GM19240 (cell line): Measurements from ENCODE around the gene SERPINA3.
"Not testable (repeated sequence)": the region's sequence is repeated elsewhere in the genome, so short reads cannot be mapped to it uniquely, and the experiment has no call there.

ENCODE experiments used
- DNase-seq: peaks from one replicate; pipeline ENCODE4 v3.0.0; 2011; ENCODE audit warnings: low spot score; ENCODE audit not compliant: insufficient read length

The SERPINA3 gene

DNA sequence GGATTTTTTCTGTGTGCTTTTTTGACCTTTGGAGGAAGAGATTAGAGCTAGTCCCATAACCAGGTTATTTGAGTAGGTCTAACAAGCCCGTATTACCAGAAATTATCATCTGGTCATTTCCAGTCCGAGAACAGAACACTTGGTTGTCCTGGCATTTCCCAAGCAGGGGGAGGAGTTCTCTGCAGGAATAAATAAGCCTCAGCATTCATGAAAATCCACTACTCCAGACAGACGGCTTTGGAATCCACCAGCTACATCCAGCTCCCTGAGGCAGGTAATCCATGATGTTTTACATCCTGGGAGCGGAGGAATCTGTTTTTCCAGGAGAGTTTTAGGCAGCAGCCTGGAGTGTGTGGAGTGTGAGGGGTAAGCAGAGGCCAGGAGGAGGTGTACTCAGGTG lies at the start of gene SERPINA3:
SERPINA3 (plus strand) TSS at position 218 of the 400 bp plus-strand sequence. CDS start 2,051 bp downstream, outside the sequence.
- no peak for DNase-seq

DNA sequence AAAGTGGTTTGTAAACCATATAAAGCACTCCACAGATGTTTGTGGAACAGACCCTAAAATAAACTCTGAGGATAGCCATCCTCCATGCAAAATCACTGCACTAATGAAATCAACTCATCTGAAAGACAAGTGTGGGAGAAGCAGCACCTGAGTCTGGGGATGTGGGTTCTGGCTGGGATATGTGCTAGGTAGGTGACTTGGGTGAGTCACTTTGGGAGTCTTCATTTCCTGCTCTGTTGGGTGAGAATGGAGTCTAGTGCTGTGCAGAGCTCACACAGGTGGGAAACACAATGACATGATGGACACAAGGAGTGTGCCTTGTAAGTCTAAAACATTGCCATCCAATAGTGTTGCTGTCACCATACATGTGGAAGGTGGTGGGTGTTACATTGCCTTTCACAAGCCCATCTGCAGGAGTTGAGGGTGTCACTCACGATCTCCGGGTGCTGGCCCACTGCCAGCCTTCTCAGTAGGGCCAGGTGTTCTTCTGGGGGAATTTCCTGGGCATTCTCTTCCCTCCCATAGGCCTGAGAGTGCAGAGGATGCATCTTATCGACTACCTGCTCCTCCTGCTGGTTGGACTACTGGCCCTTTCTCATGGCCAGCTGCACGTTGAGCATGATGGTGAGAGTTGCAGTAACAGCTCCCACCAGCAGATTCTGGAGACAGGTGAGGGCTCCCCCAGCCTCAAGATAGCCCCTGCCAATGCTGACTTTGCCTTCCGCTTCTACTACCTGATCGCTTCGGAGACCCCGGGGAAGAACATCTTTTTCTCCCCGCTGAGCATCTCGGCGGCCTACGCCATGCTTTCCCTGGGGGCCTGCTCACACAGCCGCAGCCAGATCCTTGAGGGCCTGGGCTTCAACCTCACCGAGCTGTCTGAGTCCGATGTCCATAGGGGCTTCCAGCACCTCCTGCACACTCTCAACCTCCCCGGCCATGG lies 49.0 kb upstream of the SERPINA3 start:
- no peak for DNase-seq

DNA sequence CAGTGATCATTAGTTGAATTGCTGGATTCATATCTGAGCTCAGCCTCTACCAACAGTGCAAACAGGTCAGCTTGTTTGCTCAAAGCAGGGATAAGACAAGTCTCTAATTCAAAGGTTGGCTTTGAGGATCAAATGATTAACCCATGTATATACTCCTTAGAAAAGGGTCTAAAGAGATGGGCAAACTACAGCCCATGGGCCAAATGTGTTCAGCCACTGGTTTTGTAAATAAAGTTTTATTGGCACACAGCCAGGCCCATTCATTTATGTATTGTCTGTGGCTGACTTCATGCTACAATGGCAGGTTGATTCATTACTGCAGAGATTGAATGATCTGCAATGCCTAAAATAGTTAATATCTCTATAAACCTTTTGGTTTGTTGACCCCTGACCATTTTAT lies 47.8 kb upstream of the SERPINA3 start:
- no peak for DNase-seq

DNA sequence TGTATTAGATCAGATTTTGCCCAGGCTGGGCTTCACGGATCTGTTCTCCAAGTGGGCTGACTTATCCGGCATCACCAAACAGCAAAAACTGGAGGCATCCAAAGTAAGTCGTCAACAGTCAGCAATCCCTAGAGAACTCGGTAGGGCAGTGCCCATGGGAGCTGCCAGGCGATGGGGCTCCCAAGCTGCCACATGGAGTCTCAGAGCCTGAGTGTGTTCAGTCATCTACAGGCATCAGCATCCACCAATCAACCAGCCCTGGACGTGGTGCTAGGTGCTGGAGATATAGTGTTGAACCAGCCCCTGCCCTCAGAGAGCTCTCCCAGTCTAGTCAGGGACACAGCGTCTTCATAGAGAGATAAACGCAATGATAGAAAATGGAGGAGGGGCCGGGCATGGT lies 44.0 kb upstream of the SERPINA3 start:
- no peak for DNase-seq

DNA sequence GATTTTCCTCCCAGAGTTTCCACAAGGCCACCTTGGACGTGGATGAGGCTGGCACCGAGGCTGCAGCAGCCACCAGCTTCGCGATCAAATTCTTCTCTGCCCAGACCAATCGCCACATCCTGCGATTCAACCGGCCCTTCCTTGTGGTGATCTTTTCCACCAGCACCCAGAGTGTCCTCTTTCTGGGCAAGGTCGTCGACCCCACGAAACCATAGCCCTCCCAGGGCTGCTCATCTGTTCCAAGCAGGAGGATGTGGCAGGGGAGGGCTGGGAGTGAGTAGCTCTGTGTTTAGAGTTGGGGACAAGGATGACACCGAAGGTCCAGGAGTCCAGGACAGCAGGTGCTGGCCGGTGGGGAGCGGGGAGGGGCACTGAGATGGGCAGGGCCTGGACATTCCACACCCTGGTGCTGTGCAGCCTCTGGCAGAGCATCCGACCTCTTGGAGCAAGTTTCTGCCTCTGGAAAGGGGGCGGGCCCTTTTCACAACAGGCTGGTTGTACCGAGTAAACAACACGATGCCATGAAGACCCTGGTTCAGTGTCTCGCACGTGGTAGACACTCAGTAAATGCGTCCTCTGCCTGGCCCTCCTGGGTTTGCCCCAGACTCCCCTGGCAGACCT lies 42.7 kb upstream of the SERPINA3 start:
- no peak for DNase-seq

DNA sequence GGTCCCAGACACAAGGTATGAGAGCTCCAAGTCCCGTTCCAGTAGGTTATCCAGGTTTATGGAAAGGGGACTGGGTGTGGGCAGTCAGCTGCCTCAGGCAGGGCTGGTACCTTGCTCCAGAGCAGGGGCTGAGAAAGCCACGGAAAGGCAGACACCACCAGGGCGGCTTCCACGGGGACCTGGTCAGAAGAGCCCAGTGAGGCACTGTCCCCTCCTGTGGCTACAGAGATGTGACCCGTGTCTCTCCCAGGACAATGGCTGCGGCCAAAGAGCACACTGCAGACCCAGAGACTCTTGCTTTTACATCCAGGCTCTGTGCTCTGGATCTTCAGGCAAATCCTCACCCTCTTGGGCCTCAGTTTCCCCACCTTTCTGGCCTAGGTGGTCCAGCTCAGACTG lies 42.2 kb upstream of the SERPINA3 start:
- DNase-seq: no peak

DNA sequence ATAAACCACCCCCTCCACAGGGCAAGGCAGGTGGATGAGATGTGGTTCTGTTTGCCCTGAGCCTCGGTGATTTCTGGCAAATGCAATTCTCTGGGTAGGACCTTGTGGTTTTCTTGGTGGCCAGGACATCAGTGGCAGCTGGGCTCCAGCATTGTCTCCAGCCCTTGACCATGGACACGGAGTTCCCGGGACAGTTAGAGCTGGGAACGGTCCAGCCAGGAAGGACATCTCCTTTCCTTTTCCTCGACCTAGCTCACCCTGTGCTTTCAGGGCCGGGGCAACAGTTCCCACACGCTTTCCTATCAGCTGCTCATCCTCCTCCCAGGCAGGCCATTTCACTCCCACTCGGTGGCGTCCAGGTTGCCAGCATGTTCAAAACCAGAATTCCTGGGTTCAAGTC lies 41.8 kb upstream of the SERPINA3 start:
- DNase-seq: no peak

DNA sequence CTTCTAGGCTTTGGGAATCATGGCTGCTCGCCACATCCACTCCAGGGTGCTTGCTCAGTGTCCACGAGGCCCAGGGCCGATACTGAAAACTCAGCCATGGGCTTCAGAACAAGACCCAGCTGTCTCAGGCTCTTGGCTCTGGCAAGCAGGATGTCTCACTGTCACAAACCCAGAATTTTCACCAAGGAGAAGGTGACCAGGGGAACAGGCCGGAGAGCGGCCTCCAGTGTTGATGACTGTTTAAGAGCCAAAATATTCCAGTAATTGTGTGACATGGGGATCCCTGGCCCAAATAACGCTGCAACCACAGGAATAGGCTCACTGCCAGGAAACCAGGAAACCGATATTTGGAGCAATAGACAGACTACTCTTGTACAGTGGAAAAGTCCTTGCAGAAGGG lies 40.8 kb upstream of the SERPINA3 start:
- no peak for DNase-seq

DNA sequence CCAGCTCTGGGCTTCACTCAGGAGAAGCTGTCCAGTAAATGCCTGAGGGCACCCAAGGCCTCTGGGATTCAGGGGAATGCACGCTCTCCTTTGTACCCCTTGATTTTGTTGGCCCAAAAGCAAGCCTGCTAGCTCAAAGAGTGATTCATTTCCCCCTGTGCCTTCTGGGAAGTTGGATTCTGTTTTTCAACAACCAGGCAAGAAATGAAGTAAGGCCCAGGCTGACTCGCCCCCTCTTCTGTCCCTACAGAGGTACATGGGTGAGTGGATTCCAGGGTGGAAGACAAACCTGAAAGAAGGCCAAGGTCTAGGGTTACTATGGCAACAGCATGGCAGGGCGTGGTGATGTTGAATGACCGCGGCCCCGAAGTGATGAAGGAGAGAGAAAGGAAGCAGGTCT lies 40.2 kb upstream of the SERPINA3 start:
- no peak for DNase-seq

DNA sequence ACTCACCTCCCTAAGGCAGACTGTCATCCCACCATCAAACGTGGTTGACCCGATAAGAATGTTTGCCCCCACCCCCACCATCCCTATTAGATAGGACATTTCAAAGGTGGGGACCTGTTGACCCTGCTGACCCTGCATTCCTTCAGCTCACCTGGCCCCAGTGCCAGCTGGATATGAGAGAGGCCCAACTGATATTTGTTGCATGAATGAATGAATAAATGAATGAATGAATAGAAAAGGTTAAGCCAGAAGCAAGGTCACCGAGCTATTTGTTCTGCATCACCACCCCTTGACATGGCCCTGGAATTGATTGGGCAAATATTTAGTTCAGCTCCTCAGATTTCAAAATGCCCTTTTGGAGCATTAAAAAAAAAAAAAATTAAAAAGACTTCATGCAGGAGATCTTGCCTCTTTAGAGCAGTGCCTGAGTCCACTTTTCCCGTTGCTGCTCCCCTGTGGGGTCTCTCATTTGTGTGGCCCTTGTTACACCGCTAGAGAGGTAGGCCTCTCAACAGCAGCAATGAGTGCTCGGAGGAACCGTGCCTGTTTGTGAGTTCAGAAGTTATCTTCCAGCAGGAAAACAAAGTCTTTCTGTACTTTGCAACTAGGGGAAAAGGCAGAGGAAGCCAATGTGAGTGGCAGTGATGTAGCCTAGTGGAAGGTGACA lies 39.4 kb upstream of the SERPINA3 start:
- DNase-seq: no peak

DNA sequence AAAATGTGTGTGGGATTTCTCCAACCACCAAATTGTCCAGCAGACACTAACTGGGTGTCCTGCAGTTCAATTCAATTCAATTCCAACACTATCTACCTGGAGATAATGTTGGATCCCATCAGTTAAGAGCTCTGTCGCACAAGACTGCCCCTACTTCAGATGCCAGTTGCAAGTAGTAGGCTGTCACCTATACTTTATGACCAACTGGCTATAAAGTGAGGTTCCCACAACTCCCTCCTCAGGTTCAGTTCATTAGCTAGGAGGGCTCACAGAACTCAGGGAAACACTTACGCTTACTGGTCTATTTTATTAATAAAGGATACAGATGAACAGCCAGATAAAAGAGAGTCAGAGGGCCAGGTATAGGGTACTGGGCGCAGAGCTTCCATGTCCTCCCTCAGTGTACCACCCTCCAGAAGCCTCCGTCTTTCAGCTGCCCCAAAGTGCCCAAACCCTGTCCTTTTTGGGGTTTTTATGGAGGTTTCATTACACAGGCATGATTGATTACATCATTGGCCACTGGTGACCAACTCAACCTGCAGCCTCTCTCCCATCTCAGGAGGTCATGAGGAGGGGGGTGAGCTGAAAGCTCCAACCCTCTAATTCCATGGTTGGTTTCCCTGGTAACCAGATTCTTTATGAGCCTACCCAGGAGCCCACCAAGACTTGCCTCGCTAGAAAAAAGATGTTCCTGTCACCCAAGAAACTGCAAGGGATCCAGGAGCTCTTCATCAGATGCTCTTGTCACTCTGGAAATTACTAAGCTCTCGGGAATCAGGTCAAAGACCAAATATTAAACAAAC lies 38.5 kb upstream of the SERPINA3 start:
- no peak for DNase-seq

DNA sequence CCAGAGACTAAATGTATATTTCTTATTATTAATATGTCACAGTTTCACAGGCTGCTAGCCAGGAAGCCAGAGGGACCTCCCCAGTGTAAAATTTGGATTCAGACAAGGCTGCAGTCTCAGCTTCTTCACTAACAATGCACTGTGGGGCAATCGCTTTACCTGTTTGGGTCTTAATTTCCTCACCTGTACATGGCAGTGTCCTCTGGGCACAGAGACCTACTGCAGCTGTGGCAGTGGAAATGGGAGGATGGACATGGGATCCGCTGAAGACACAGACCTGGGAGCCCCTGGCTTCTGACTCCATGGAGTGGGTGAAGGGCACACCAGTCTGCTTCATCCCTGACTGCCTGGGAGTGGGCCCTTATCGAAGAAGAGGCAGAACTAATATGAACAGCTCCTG lies 37.9 kb upstream of the SERPINA3 start:
- no peak for DNase-seq

DNA sequence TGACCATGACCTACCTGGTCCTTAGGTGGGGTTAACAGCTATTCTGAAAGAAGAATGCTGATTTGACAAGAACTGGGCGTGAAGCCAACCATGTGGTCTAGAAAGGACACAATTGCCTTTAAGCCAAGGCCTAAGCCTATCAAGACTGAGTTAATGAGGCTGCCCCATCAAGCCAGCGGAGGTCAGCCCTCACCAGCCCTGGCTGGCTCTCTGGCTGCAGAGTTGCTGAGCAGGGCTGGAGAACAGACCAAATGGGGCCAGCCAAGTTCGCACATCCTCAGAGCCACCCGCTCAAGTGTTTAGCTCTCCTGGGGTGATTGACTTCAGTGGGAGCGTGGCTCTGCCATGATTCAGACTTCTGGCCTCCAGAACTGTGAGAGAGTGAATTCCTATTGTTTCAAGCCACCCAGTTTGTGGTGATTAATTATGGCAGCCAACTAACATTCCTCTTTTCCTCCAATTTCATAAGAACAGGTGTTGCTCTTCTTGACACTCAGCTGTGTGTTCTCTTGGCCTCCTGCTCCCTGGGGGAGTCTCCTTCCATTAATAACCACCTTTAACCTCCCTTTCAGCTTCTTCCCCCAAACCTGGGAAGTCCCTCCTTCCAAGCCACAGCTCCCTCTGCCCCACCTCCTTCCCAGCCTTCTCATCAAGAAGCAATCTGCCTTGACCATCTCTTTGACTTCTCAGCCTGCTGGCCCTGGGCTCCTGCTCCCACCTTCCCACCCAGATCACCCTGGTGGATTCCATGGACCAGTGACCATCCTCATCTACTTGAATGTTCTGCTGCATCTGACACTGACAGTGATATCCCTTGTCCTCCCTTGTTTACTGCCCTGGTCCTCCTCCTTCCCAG lies 36.2 kb upstream of the SERPINA3 start:
- no peak for DNase-seq

DNA sequence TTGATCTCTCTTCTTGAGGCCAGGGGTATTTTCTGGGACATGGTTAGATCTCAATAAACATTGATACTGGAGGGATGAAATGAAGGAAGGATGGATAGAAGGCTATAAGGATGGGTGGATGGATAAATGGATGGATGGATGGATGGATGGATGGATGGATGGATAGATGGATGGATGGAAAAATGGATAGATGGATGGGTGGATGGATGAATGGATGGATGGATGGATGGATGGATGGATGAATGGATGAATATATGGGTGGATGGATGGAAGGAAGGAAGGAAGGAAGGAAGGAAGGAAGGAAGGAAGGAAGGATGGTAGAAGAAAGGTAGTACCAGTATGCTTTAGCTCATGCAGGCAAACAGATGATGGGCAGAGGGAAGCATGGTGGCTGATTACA lies 34.7 kb upstream of the SERPINA3 start:
- DNase-seq: not testable (repeated sequence)

DNA sequence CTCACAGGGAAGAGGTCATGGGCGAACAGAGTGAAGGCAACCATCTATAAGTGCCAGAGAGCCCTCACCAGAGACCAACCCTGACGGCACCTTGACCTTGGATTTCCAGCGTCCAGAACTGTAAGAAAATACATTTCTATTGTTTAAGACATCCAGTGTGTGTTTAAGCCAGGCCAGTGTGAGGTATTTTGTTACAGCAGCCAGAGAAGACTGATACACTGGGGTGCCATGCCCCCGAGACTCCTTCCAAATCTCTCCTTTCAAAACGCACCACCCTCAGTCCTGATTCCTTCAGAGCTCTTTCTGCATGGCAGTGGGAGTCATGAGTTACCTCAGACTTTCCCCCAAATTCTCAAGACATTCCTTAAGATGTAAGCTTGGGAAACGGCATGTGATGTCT lies 33.5 kb upstream of the SERPINA3 start:
- DNase-seq: no peak

DNA sequence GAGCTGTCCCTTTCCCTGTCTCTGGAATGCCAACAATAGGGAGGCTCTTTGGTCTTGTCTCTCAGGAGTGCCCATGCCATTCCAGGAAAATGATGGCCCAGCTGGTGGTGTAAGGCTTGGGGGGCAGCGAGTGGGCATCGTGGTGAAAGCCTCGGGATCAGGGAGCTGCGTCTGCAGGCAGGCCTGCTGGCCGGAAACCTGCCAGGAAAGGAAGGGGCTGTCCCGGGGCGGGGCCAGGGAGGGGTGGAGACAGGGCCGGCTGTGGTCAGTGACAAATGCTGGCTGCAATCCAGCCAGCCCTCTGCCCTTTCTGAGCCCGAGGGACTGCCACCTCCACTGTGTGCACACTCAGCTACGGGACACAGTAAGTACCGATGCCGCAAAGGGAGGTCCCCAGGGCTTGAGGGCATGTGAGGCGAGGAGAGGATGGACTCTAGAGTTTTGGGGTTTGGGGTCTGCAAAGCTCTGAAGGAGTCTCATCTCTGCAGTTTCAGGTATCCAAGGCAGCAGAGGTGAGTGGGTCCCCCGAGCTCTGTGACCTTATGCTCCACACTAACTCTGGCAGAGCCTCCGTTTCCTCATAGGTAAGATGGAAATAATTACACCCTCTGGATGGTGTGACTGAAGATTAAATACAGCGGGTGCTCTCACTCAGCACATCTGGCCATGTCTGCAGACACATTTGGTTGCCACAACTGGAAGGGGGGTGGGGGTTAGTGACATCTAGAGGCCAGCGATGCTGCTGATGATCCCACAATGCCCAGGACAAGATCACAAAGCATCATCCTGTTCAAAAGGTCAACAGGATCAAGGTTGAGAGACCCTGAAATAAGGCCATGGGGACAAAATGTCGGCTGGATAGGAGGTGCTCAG lies 30.8 kb upstream of the SERPINA3 start, which contains the start of gene SERPINA5:
SERPINA5 (plus strand) TSS at position 300 of the 873 bp plus-strand sequence. CDS start 5,937 bp downstream, outside the sequence.
- DNase-seq: no peak

DNA sequence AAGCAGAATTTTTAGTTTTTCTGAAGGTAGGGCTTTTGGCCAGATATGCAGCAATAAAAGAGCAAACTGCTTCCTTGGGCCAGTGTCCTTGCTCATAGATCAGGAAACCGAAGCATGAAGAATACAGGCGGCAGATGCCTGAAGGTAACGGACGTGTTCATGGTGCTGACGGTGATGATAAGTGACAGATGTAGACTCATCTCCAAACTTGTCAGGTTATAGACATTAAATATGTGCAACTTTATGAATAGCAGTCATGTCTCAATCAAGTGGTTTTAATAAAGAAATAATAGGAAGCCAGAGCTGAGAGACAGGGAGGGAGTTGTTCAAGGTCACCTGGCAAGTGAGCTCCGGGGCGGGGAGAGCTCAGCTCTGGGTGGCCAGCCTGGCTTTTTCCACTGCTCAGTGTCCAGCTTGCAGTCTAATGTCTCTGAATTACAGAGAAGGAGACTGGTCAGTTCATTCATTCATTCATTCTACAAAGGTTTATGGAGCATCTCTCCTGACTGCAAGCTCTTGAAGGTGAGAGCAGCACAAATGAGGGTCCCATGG lies 29.9 kb upstream of the SERPINA3 start:
- DNase-seq: no peak

DNA sequence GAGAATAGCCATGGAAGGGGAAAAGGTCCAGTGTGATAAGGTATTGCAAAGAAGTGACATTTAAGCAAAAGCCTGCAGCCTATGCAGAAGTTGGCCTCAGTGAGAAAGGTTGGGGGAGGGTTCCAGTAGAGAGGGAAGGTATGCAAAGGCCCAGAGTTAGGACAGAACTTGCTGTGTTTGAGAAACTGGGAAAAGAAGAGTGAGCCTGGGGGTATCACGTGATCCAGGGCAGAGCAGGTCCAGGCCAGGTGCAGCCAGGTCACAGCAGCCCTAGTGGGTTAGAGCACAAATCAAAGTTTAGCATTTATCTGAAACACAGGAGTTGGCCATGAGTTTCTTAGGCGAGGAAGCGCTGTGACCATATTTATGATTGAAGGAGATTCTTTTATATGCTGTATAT lies 29.3 kb upstream of the SERPINA3 start:
- no peak for DNase-seq

DNA sequence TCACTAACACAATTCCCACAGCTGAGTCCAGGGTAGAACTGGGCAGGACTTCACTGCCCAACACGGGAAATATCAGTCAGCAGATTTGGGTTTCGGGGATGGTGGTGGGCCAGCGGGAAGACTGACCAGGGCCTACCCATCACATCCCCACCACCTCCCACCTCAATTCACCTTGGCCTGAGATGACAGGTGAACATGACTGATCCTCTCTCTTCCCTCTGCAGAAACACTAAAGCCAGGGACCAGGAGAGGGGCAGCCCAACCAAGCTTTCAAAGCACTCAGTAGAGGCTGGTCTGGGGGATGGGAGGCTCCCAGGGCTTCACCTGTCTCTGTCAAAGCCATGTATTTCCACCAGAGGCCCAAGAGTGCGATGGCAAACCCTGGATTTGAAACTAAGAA lies 28.6 kb upstream of the SERPINA3 start:
- DNase-seq: no peak
